Ovary (tissue), 9 donors: Measurements from ENCODE around the gene LCNL1. TPM values are rescaled to one million over a fixed set of nuclear protein-coding genes. Genes with fewer than 3 reads are reported as not detected.

ENCODE experiments used
- DNase-seq, 5 donors: peaks; one replicate each; pipeline ENCODE4 v3.0.0-alpha.2; 2019 to 2020
- H3K27ac ChIP-seq, 2 donors: fragments of 200-600 bp; one replicate each; pipeline versions ENCODE4 v1.5.1 to v1.8.0; 2019 to 2022
- H3K27me3 ChIP-seq: fragments of 200-600 bp; one replicate; pipeline ENCODE4 v1.8.0; 2022
- H3K36me3 ChIP-seq: fragments of 200-600 bp; sonication (generic); one replicate; pipeline ENCODE4 v1.5.1; 2019
- H3K4me1 ChIP-seq: one replicate; pipeline ENCODE4 v1.8.1; 2013; ENCODE audit warnings: mild to moderate bottlenecking, moderate library complexity; ENCODE audit not compliant: insufficient read depth
- H3K4me3 ChIP-seq: fragments of 200-600 bp; sonication (generic); one replicate; pipeline ENCODE4 v1.5.1; 2017
- H3K9me3 ChIP-seq, 2 donors: fragments of 200-600 bp in 1 of 2; sonication (generic) in 1 of 2; one replicate each; pipeline versions ENCODE4 v1.5.1 to v1.8.1; 2013 to 2019; ENCODE audit warnings: mild to moderate bottlenecking in 1 of 2, moderate library complexity in 1 of 2
- CTCF ChIP-seq, 3 donors: fragments of 450-650 bp in 2 of 3; fragments of 200-600 bp in 1 of 3; IDR thresholded peaks; one replicate each; pipeline versions ENCODE4 v1.5.1 to v1.8.0; 2016 to 2022; ENCODE audit warnings: antibody characterized with exemption in 3 of 3, mild to moderate bottlenecking in 1 of 3
- EP300 ChIP-seq: sonication (generic); formaldehyde crosslinking; IDR thresholded peaks from one replicate; pipeline ENCODE4 v1.6.1; 2017; ENCODE audit warnings: antibody characterized with exemption
- POLR2A ChIP-seq: fragments of 450-650 bp; IDR thresholded peaks from one replicate; pipeline ENCODE4 v1.6.1; 2017; ENCODE audit warnings: antibody characterized with exemption, mild to moderate bottlenecking, moderate library complexity
- WGBS, 3 donors: extraction: QIAGEN DNeasy Blood & Tissue Kit in 1 of 3; methylation state at CpG; one replicate each; pipeline versions ENCODE4 v1.1.5 to v1.1.7; 2013 to 2017; 5-methylcytosine and 5-hydroxymethylcytosine counted together
- intact Hi-C, 4 donors: fragments of 100-400 bp; cut with DNase I; formaldehyde crosslinking; loops; one replicate each; pipeline versions ENCODE4 v1.11.0 to v1.15.1; 2022 to 2023
- polyA plus RNA-seq, 2 donors: library from polyadenylated mRNA; stranded (reverse); fragments of 200-250 nt in 1 of 2; fragments of 350-450 nt in 1 of 2; fragmentation: Illumina TruSeq in 1 of 2; extraction: RNeasy Lipid Tissue Mini Kit (QIAGEN cat#74804) in 1 of 2; gene quantifications; one replicate each; pipeline ENCODE4 v1.2.3, GENCODE V29; 2013 to 2014
- total RNA-seq, 7 donors: library from RNA; depleted of rRNA in 2 of 7; stranded (reverse); fragments of >200 nt in 2 of 7; fragmentation: NEBNext Ultra II Directional in 3 of 7; extraction: Animal tissue kit (Norgen Biotek cat#: 25700) in 3 of 7; gene quantifications; one replicate each; pipeline versions ENCODE4 v1.1.0 to v1.2.4, GENCODE V29; 2016 to 2023
- donor health status: DM: no; HTN: no; CAD: no; lungs with moderate emphysema.
- donor health status: DM: no; HTN: no; CAD: no.
- donor health status: Bipolar disorder and iron deficiency.
- donor health status: DM: yes; HTN: yes; CAD: no.
- donor health status: DM: no; HTN: no; CAD: no.
- donor health status: DM: yes; HTN: yes; CAD: no.

The LCNL1 gene
- total and polyA plus RNA-seq, 9 donors, result 0.17 to 1.6 (median 0.47) TPM; not detected in 1

- no peaks in the 10 kb centered on the region for H3K9me3 ChIP-seq
- no peaks in the 10 kb centered on the region for H3K4me1 ChIP-seq
- 69 to 72% (median 71%) methylated on average over 26 of the region's 26 CpGs for WGBS, 3 donors
- H3K4me3 ChIP-seq, result no peak overlapping the region
- no peak for DNase-seq
- H3K36me3 ChIP-seq, result no peaks in the 10 kb centered on the region
- H3K27me3 ChIP-seq, result no peaks in the 10 kb centered on the region
- intact Hi-C loops, result no loop called here
- H3K27ac ChIP-seq, result no peak overlapping the region
- TF ChIP-seq CTCF (IDR thresholded peaks at IDR 0.05) (no peak), EP300 (no peak), POLR2A (no peak)
Measured at GRCh38 chr9:136964833-136965422, 17.9 kb upstream of the LCNL1 start.

- no peak overlapping the region for H3K4me3 ChIP-seq
- no peak for DNase-seq
- H3K36me3 ChIP-seq, result no peaks in the 10 kb centered on the region
- TF ChIP-seq POLR2A (no peak), CTCF (IDR thresholded peaks at IDR 0.05) (no peak), EP300 (no peak)
- intact Hi-C loops, result no loop called here
- no peak overlapping the region for H3K27ac ChIP-seq
- WGBS, 3 donors, result 9 to 17% (median 14%) methylated on average over 23 of the region's 23 CpGs
- no peaks in the 10 kb centered on the region for H3K27me3 ChIP-seq
- no peaks in the 10 kb centered on the region for H3K4me1 ChIP-seq
- H3K9me3 ChIP-seq, result no peaks in the 10 kb centered on the region
Measured at GRCh38 chr9:136965771-136966484, 16.9 kb upstream of the LCNL1 start.

- TF ChIP-seq POLR2A, result no peak
- Histone ChIP-seq H3K4me1 (no peaks in the 10 kb centered on the region), H3K27me3 (no peaks in the 10 kb centered on the region), H3K4me3 (no peak overlapping the region), H3K27ac (no peak overlapping the region), H3K36me3 (no peaks in the 10 kb centered on the region), H3K9me3 (no peaks in the 10 kb centered on the region)
- WGBS, 3 donors, result 54 to 60% (median 58%) methylated on average over 17 of the region's 17 CpGs
- intact Hi-C loops, result no loop called here
- no peak for DNase-seq
Measured at GRCh38 chr9:136968333-136969127, 14.3 kb upstream of the LCNL1 start.

GRCh38 chr9:136969150-136969549 is 13.6 kb upstream of the LCNL1 start:
- no peaks in the 10 kb centered on the region for H3K27me3 ChIP-seq
- H3K36me3 ChIP-seq, result no peaks in the 10 kb centered on the region
- 50 to 76% (median 63%) methylated on average over 13 to 17 of the region's 17 CpGs for WGBS, 3 donors
- H3K9me3 ChIP-seq, result no peaks in the 10 kb centered on the region
- no peaks in the 10 kb centered on the region for H3K4me1 ChIP-seq
- intact Hi-C loops, result no loop called here
- TF ChIP-seq CTCF (IDR thresholded peaks at IDR 0.05), result no peak
- TF ChIP-seq POLR2A, result no peak
- no peak for TF ChIP-seq EP300
- no peak overlapping the region for H3K27ac ChIP-seq
- H3K4me3 ChIP-seq, result no peak overlapping the region
- no peak for DNase-seq
